Activated CD8-positive, alpha-beta memory T cell treated with anti-CD3 and anti-CD28 coated beads, Interleukin-2, amount 50 U/mL, for 4 hours (primary cell): ENCODE data around the gene MORF4L2.

Source experiments
- DNase-seq: peaks from one replicate; pipeline ENCODE4 v3.0.0-alpha.2; 2020

Gene MORF4L2

DNA sequence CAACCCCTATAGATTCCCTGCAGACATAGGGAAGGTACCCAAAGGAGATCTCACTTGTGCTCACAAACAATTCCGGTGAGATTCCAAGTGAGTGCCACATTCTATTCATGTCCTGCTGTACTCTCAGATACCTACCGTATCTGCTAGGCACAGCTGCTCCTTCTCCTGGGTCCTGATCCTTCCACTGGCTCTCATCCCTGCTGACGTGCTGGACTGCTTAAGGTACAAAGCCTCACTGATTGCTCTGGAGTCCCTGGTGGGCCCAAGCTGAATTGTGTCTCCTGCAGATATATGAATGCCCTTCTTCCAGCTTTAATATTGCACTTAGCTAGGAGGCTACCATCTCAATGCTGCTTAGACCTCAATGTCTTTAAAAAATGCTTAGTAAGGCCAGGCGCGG lies 55.4 kb downstream of the MORF4L2 start:
- DNase-seq = no peak

DNA sequence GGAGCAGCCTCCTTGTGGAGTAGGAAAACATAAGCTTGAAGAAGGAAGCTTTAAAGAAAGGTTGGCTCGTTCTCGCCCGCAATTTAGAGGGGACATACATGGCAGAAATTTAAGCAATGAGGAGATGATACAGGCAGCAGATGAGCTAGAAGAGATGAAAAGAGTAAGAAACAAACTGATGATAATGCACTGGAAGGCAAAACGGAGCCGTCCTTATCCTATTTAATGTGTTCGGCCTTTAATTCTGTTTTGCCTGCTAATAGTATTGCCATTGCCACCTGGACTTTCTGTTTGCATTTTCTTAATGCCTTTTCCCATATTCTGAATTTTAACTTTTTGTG lies 56.4 kb downstream of the MORF4L2 start:
- no peak for DNase-seq

DNA sequence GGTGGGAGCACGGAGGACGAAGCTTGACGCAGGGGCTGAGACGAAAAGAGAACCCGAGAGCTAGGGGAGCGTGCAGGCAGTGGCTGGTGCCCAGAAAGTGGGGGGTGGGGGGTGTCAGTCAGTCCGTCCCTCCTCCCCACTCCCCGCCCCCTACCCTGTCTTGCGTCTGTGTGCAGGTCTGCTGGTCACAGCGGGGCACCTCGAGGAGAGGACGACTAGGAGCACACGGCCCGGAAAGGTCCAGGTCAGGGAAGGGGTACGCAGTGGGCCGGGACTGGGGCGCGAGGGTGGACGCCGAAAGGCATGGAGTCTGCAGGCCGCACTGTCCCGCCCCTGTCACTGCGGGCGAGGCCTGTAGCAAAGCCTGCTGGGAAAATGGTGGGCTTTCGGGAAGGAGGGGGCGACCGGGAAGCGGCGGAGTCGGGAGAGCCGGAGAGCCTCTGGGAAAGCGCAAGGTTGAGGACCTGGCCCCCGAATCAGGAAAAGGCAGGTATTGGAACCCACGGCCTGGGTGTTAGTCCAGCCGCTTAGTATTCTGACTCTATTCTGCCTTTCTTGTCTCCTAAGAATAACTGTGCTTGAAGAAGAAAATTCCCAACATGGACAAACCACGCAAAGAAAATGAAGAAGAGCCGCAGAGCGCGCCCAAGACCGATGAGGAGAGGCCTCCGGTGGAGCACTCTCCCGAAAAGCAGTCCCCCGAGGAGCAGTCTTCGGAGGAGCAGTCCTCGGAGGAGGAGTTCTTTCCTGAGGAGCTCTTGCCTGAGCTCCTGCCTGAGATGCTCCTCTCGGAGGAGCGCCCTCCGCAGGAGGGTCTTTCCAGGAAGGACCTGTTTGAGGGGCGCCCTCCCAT lies 57.0 kb downstream of the MORF4L2 start:
- DNase-seq = peak; percentile 23

DNA sequence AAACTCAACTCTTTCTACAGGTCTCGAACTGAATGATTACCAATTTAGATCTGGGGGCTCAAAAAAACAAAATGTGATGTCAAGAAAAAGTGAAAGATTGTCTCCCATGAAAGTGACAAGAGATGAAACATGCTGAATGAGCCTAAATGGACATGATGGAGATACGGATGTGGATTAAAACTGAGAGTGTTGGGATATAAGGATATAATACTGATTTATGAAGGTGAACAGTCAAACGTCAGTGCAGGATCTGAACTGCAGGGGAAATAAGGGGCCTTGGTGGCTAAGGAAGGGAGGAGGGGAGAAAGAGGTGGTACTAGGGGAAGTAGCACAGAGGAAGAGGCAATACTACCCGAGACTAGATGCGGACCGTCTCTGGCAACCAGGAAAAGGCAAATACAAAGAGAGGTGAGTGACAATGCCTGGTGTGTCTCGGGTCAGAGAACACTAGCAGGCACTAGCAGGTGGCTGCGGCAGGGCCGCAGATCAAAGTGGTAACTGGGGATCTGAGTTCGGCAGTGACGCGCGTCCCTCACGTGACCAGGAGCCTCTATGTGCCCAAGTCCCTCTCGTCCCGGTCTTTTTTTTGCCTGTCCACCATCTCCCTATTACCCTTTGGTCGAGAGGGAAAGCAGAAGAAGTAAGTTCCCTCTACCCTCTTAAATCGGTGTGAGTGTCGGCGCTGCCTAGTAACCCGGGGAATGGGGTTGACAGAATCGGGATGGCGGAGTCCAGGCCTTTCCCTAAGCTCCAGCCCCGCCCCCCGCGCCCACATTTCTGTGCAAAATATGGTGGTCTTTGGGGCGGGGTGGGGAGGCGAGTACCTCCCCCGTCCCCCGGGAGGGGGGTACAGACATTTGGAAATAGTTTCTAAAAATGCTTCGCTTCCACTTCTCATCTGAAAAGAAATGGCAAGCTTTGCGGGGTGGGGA lies 57.8 kb downstream of the MORF4L2 start, which contains the start of gene TCEAL1:
TSS of gene TCEAL1 (plus strand) at position 590 of the 932 bp plus-strand sequence. CDS start 942 bp downstream, outside the sequence.
- DNase-seq = peak; percentile 34

DNA sequence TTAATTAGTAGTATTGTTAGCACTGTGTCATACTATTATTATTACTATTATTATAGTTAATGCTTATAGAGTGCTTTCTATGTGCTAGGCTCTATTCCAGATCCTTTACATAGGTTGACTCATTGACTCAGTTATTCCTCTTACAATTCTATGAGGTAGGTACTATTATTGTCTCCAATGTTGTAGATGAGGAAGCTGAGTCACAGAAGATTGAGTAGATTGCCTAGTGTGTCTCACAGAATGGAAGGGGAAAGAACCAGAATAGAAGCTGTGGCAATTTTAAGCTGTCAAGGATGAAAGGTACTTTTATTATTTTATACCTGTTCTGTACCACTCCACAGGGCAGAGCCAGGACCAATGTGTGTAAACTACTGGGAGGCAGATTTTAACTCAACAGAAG lies 59.6 kb downstream of the MORF4L2 start:
- no peak for DNase-seq
